ENCODE measurements around the gene ERI3. TPM values are rescaled to one million over a fixed set of nuclear protein-coding genes. Genes with fewer than 3 reads are reported as not detected.

The ERI3 gene
- total and polyA plus RNA-seq, 2 of the 13 experiments (the other 11 are each of a cell fraction or from before 2014, with no cell fraction given) = 35.6 to 35.9 TPM

DNA sequence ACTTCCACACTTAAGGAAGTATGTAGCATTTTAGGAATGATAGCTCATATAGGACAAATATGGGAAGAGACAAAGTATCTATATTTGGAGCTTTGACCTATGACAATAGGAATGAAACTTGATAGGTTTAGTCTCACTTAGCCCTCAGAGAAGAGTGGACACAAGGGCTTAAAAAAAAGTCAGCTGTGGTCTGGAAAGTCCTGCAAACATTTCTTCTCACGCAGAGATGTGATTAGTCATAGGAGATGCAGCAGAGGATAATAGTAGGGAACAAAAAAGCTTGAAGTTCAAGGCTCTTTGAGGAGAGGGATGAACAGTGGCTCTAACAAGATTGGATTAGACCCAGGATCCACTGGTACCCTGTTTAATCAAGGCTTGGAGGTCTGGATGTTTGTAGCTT, 35.2 kb upstream of the ERI3 start:
- no peak overlapping the region for H3K4me3 ChIP-seq (replicated peaks in 1 of 3; ENCODE audit: insufficient read depth in 1 of 3, low read depth in 2 of 3, low read length in 3 of 3)
- H3K9ac ChIP-seq (ENCODE audit: insufficient read depth, low read depth, low read length) = no peak overlapping the region
- ATAC-seq = peak; percentile 67; the same call in 2 of the 3 replicates
- no peak overlapping the region for H3K27ac ChIP-seq (ENCODE audit: extremely low read length, insufficient read depth, low read length)
- FAIRE-seq = no peak
- H4K20me1 ChIP-seq (ENCODE audit: insufficient read depth, low read length) = no peaks in the 10 kb centered on the region
- WGBS (ENCODE audit: low lambda C conversion rate) = 0% methylated on average over 1 of the region's 1 CpG
- H3K79me2 ChIP-seq (ENCODE audit: insufficient read depth, low read length) = no peaks in the 10 kb centered on the region
- ChIA-PET POLR2A (no interaction called here), CTCF (ENCODE audit: low intra/inter-chr PET ratio, low total read pairs) (interaction anchor here (1.0 kb wide), 1 partner anchor 182 kb away, joined by 3 read pairs; no protein-coding TSS in a partner anchor)
- no peaks in the 10 kb centered on the region for H3K9me3 ChIP-seq (ENCODE audit: low read length)
- peaks cover 0 to 11% of the 10 kb centered on the region in 2 experiments; a peak in 2 of 5 replicates for H3K27me3 ChIP-seq (ENCODE audit: control insufficient read depth in 1 of 2, insufficient read depth in 2 of 2, low read length in 2 of 2)
- no peak overlapping the region for H2AFZ ChIP-seq (ENCODE audit: low read length)
- peak; percentile 78 for DNase-seq (ENCODE audit: low spot score)
- intact Hi-C loops (cut with micrococcal nuclease; ENCODE audit: unreplicated experiment) = no loop called here
- in situ Hi-C loops (cut with HindIII; ENCODE audit: extremely low pct_ligation_motif_present, low pct_unique_long_range_greater_than_20kb) = no loop called here
- peaks cover 23% of the 10 kb centered on the region for H3K4me1 ChIP-seq (ENCODE audit: insufficient read depth, low read length)
- BruUV-seq (replicated peaks) = no TSS peak
- no peaks in the 10 kb centered on the region for H3K36me3 ChIP-seq (replicated peaks in 1 of 2; ENCODE audit: control insufficient read depth in 1 of 2, insufficient read depth in 2 of 2, low read length in 2 of 2)
- H3K4me2 ChIP-seq (ENCODE audit: low read depth, low read length) = no peak overlapping the region
- TF ChIP-seq BRCA1 (CRISPR knock-in tag; IDR thresholded peaks at IDR 0.05) = no peak
- TF ChIP-seq, protein P1, sequence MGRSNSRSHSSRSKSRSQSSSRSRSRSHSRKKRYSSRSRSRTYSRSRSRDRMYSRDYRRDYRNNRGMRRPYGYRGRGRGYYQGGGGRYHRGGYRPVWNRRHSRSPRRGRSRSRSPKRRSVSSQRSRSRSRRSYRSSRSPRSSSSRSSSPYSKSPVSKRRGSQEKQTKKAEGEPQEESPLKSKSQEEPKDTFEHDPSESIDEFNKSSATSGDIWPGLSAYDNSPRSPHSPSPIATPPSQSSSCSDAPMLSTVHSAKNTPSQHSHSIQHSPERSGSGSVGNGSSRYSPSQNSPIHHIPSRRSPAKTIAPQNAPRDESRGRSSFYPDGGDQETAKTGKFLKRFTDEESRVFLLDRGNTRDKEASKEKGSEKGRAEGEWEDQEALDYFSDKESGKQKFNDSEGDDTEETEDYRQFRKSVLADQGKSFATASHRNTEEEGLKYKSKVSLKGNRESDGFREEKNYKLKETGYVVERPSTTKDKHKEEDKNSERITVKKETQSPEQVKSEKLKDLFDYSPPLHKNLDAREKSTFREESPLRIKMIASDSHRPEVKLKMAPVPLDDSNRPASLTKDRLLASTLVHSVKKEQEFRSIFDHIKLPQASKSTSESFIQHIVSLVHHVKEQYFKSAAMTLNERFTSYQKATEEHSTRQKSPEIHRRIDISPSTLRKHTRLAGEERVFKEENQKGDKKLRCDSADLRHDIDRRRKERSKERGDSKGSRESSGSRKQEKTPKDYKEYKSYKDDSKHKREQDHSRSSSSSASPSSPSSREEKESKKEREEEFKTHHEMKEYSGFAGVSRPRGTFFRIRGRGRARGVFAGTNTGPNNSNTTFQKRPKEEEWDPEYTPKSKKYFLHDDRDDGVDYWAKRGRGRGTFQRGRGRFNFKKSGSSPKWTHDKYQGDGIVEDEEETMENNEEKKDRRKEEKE (IDR thresholded peaks at IDR 0.05) = no peak
- no peak for TF ChIP-seq ZNF326 (CRISPR knock-in tag; IDR thresholded peaks at IDR 0.05; ENCODE audit: borderline replicate concordance)
- no peak for TF ChIP-seq ZKSCAN1 (IDR thresholded peaks at IDR 0.05; ENCODE audit: low read length)
- TF ChIP-seq ZNF747 (CRISPR knock-in tag; IDR thresholded peaks at IDR 0.05; ENCODE audit: borderline replicate concordance) = no peak
- TF ChIP-seq, protein P2, sequence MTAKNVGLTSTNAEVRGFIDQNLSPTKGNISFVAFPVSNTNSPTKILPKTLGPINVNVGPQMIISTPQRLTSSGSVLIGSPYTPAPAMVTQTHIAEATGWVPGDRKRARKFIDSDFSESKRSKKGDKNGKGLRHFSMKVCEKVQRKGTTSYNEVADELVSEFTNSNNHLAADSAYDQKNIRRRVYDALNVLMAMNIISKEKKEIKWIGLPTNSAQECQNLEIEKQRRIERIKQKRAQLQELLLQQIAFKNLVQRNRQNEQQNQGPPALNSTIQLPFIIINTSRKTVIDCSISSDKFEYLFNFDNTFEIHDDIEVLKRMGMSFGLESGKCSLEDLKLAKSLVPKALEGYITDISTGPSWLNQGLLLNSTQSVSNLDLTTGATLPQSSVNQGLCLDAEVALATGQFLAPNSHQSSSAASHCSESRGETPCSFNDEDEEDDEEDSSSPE (CRISPR knock-in tag; IDR thresholded peaks at IDR 0.05) = no peak
- TF ChIP-seq, protein P3, sequence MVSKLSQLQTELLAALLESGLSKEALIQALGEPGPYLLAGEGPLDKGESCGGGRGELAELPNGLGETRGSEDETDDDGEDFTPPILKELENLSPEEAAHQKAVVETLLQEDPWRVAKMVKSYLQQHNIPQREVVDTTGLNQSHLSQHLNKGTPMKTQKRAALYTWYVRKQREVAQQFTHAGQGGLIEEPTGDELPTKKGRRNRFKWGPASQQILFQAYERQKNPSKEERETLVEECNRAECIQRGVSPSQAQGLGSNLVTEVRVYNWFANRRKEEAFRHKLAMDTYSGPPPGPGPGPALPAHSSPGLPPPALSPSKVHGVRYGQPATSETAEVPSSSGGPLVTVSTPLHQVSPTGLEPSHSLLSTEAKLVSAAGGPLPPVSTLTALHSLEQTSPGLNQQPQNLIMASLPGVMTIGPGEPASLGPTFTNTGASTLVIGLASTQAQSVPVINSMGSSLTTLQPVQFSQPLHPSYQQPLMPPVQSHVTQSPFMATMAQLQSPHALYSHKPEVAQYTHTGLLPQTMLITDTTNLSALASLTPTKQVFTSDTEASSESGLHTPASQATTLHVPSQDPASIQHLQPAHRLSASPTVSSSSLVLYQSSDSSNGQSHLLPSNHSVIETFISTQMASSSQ (IDR thresholded peaks at IDR 0.05; ENCODE audit: low read depth) = no peak
- TF ChIP-seq, protein P3 (CRISPR knock-in tag; IDR thresholded peaks at IDR 0.05; ENCODE audit: borderline replicate concordance) = no peak
- TF ChIP-seq, protein P4, sequence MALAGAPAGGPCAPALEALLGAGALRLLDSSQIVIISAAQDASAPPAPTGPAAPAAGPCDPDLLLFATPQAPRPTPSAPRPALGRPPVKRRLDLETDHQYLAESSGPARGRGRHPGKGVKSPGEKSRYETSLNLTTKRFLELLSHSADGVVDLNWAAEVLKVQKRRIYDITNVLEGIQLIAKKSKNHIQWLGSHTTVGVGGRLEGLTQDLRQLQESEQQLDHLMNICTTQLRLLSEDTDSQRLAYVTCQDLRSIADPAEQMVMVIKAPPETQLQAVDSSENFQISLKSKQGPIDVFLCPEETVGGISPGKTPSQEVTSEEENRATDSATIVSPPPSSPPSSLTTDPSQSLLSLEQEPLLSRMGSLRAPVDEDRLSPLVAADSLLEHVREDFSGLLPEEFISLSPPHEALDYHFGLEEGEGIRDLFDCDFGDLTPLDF (CRISPR knock-in tag; IDR thresholded peaks at IDR 0.05) = no peak
- TF ChIP-seq SIN3B (IDR thresholded peaks at IDR 0.05; ENCODE audit: low read length) = no peak
- no peak for TF ChIP-seq SMYD3 (CRISPR knock-in tag; IDR thresholded peaks at IDR 0.05)
- no peak for TF ChIP-seq ZNF33A (CRISPR knock-in tag; IDR thresholded peaks at IDR 0.05; ENCODE audit: borderline replicate concordance)
- TF ChIP-seq, protein P5, sequence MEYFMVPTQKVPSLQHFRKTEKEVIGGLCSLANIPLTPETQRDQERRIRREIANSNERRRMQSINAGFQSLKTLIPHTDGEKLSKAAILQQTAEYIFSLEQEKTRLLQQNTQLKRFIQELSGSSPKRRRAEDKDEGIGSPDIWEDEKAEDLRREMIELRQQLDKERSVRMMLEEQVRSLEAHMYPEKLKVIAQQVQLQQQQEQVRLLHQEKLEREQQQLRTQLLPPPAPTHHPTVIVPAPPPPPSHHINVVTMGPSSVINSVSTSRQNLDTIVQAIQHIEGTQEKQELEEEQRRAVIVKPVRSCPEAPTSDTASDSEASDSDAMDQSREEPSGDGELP (IDR thresholded peaks at IDR 0.05; ENCODE audit: borderline replicate concordance, low read depth) = 0 out of 2 replicates have a peak, but pooled peaks have one; percentile 23
- no peak for TF ChIP-seq SOX13 (IDR thresholded peaks at IDR 0.05)
- peak in 1 of 2 experiments; percentile 46; a peak in 1 of 4 replicates for TF ChIP-seq SOX13 (CRISPR knock-in tag; conservative IDR thresholded peaks at IDR 0.05 in 1 of 2, IDR thresholded peaks at IDR 0.05 in 1 of 2)
